GM19328 (cell line): ENCODE data around the gene EDA.

Experiments used
- ATAC-seq: cut with Tn5 transposase; IDR thresholded peaks from one replicate; pipeline ENCODE4 v1.9.1; 2021; ENCODE audit warnings: mild to moderate bottlenecking, moderate library complexity; ENCODE audit not compliant: unreplicated experiment

Gene EDA

DNA sequence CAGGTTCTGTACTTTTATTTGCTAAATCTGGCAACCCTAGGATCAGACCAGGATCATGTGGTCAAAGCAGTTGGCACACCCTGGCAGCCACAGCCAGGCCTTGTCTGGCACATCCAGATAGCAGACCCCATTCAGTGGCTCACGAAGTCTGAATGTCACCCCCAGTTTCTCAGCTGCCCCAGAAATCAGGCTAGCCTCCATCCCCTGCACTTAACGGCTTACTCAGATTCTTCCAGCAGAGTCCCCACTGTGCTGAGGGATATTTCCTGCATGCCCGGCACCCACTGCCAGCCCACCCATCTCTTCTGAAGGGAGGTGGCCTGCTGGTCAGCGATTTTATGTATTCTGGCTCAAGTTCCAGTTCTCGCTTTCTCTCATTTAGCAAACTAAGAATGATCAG is 438.5 kb downstream of the EDA start:
- ATAC-seq = no peak

DNA sequence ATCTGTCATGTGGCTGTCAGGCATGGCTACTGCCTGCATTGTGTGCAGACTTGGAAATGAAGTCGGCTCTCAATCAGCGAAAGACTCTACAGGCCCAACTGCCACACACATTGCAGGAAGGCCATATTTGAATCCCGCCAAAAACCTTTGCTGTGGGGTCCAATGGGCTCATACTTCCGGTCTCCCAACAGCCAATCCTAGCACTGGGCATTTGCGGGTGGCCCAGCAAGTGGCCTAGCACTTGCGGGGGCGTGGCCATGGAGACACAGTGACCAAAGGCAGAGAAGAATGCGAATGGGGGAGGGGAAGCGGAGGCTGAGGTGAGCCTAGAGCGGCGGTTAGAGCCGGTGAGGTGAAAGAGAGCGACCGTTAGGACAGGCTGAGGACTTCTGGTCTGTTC is 446.2 kb downstream of the EDA start, which contains the start of gene OTUD6A:
Gene OTUD6A (plus strand): TSS at position 382 of the 400 bp plus-strand sequence. CDS start 68 bp downstream, outside the sequence.
- no peak for ATAC-seq

DNA sequence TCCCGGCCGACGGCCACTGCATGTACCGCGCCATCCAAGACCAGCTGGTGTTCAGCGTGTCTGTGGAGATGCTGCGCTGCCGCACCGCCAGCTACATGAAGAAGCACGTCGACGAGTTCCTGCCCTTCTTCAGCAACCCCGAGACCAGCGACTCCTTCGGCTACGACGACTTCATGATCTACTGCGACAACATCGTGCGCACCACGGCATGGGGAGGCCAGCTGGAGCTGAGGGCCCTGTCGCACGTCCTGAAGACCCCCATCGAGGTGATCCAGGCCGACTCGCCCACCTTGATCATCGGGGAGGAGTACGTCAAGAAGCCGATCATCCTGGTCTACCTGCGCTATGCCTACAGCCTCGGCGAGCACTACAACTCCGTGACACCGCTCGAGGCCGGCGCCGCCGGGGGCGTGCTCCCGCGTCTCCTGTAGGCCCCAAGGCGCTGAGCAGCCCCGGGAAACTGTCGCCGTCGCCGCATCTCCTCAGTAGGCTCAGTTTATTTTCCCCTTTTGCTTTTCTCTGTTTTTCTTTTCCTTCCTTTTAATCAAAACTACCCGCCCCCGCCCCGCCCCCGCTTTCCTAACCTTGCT is 447.1 kb downstream of the EDA start:
- ATAC-seq = no peak

DNA sequence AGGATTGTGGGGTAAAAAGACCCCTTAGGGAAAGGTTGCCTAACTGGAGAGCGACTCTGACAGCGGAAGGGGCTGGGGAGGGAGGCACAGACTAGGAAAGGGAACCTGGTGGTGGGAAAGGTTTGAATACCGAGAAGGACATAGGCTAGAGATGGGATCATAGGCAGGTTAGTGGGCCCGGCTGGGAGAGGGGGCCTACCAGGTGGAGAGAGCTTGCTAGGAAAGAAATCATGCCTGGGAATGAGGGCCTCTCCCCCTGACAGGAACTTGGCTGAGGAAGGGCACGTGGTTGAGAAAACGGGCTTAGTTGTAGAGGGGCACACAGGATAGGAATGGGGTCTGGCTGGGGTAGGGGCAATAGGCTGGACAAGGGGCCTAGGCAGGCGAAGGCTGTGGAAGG is 450.7 kb downstream of the EDA start:
- no peak for ATAC-seq

DNA sequence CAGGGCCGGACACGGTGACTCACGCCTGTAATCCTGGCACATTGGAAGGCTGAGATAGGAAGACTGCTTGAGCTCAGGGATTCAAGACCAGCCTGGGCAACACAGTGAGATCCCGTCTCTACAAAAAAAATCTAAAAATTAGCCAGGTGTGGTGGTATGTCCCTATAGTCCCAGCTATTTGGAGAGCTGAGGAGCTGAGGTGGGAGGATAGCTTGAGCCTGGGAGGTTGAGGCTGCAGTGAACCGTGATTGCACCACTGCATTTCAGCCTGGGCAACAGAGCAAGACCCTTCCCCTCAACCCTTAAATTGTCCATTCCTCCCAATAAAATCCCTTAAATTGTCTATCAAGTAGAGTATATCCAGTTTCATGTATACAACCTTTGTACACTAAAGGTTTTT is 463.4 kb downstream of the EDA start:
- no peak for ATAC-seq

DNA sequence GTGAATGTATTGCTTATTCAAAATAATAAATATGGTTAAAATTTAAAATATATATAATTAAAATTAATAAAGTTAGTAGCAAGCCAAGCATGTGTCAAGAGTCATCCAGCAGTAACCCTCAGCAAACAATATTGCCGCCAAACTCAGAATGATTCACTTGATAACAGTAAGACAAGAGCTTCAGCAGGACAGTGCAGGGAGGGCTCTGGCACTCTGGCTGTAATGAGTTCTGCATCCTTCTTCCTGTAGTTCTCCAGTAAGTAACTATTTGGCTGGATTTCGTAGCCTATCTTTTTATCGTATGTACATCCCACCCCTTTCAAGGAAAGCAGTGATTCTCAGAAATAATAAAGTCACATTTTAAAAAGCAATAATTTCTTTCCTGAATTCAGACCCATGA is 464.0 kb downstream of the EDA start:
- no peak for ATAC-seq

DNA sequence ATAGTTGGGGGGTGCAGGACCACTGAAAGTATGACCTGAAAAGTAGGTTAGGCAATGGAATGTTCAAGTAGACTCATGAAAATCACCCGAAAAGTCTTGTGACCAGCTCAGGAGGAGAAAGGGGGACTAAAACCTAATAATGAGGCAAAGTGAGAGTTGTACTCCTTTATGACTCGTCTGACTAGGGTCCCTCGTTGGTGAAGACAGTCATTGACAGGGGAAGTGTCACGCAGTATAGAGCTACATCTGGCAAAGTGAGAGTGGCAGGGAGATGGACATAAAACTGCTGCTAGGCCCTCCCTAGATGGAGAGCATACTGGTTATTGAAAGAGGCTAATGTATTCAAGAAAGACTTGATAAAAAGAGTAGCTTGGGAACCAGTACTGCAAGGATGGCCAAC is 466.8 kb downstream of the EDA start:
- ATAC-seq = no peak

DNA sequence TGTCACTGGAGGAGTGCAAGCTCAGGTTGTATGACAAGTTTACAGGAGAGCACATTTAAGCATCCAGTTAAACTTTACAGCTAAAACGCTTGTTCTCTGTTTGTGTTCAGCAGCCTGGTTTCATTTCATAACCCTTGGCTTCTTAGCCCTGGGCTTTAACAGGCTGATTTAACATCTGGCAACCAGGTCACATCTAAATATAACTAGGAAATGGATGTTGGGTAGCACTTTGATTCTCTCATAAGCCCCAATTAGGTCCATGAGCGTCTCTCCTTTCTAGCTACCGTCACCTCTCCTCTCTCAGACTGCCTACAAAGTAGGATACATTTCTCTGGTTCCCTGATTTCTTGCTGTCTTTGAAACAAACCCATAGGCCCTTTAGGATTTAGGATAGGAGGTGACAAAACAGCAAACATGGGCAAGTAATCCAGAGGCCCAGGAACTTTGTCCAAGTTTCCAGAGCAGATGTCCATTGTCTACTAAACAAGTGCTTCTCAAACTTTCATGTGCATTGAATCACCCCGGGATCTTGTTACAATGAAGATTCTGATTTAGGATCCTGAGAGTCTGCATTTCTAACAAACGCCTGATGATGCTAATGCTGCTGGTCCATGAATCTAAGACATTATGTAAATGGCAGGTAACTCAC is 468.8 kb downstream of the EDA start:
- no peak for ATAC-seq

DNA sequence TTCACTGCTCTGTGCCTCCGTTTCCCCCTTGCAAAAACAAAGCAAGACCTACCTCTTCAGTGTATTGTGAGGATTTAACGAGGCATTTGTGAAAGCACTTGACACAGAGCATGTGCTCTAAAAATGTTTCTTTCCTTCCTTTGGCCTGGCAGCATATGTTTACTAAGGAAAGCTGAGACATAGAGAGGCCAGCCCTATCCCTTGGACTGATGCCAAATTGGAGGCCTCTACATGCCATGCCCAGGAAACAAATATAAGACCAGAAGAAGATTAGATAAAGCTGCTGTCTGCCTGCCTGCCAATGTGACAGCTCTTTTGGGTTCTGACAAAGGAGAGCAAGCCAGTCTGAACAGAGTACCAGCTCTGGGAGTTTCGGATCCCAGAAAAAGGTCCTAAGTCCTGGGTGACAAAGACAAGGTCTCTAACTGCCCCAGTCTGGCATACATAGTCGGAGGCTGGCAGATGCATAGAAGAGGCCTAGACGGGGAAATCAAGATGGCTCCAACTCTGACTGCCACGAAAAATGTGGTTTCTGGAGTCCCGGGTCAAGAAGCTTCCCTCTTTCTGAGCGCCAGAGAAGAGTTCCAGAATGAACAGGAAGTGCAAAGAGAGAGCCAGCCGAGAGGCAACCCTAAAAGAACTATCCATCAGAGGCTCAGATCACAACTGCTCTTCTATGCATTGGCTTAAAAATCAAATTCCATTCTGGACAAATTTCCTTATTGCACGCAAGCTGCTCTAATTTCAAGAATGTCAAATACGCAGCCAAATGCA is 472.1 kb downstream of the EDA start:
- no peak for ATAC-seq

DNA sequence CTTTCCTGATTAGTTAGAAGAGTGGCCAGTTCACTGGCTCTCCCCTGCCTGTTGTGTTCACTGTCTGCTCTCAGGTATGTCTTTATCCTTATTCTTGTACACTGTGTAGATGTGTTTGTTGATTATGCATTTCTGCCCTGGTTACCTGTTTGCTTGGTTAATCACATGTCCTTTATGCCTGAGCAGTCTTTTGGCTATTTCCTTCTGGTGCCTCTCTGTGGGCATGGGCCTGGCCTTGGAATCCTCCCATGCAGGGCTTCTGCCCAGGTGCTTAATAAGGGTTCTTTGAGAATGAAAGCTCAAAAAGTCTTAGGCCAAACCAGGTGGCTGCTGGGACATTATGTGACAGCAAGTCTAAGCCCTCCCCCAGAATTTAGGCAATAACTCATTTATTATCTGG is 472.8 kb downstream of the EDA start:
- no peak for ATAC-seq
